Ovary (tissue), 9 donors: ENCODE results near the gene STN1. TPM values are rescaled to one million over a fixed set of nuclear protein-coding genes. Genes with fewer than 3 reads are reported as not detected.

Source experiments
- DNase-seq, 5 donors: peaks; one replicate each; pipeline ENCODE4 v3.0.0-alpha.2; 2019 to 2020
- H3K27ac ChIP-seq, 2 donors: fragments of 200-600 bp; one replicate each; pipeline versions ENCODE4 v1.5.1 to v1.8.0; 2019 to 2022
- H3K27me3 ChIP-seq: fragments of 200-600 bp; one replicate; pipeline ENCODE4 v1.8.0; 2022
- H3K36me3 ChIP-seq: fragments of 200-600 bp; sonication (generic); one replicate; pipeline ENCODE4 v1.5.1; 2019
- H3K4me1 ChIP-seq: one replicate; pipeline ENCODE4 v1.8.1; 2013; ENCODE audit warnings: mild to moderate bottlenecking, moderate library complexity; ENCODE audit not compliant: insufficient read depth
- H3K4me3 ChIP-seq: fragments of 200-600 bp; sonication (generic); one replicate; pipeline ENCODE4 v1.5.1; 2017
- H3K9me3 ChIP-seq, 2 donors: fragments of 200-600 bp in 1 of 2; sonication (generic) in 1 of 2; one replicate each; pipeline versions ENCODE4 v1.5.1 to v1.8.1; 2013 to 2019; ENCODE audit warnings: mild to moderate bottlenecking in 1 of 2, moderate library complexity in 1 of 2
- EP300 ChIP-seq: sonication (generic); formaldehyde crosslinking; IDR thresholded peaks from one replicate; pipeline ENCODE4 v1.6.1; 2017; ENCODE audit warnings: antibody characterized with exemption
- POLR2A ChIP-seq: fragments of 450-650 bp; IDR thresholded peaks from one replicate; pipeline ENCODE4 v1.6.1; 2017; ENCODE audit warnings: antibody characterized with exemption, mild to moderate bottlenecking, moderate library complexity
- WGBS, 3 donors: extraction: QIAGEN DNeasy Blood & Tissue Kit in 1 of 3; methylation state at CpG; one replicate each; pipeline versions ENCODE4 v1.1.5 to v1.1.7; 2013 to 2017; 5-methylcytosine and 5-hydroxymethylcytosine counted together
- intact Hi-C, 4 donors: fragments of 100-400 bp; cut with DNase I; formaldehyde crosslinking; loops; one replicate each; pipeline versions ENCODE4 v1.11.0 to v1.15.1; 2022 to 2023
- polyA plus RNA-seq, 2 donors: library from polyadenylated mRNA; stranded (reverse); fragments of 200-250 nt in 1 of 2; fragments of 350-450 nt in 1 of 2; fragmentation: Illumina TruSeq in 1 of 2; extraction: RNeasy Lipid Tissue Mini Kit (QIAGEN cat#74804) in 1 of 2; gene quantifications; one replicate each; pipeline ENCODE4 v1.2.3, GENCODE V29; 2013 to 2014
- total RNA-seq, 7 donors: library from RNA; depleted of rRNA in 2 of 7; stranded (reverse); fragments of >200 nt in 2 of 7; fragmentation: NEBNext Ultra II Directional in 3 of 7; extraction: Animal tissue kit (Norgen Biotek cat#: 25700) in 3 of 7; gene quantifications; one replicate each; pipeline versions ENCODE4 v1.1.0 to v1.2.4, GENCODE V29; 2016 to 2023
- TF ChIP-seq, protein P1 (sequence below), 3 donors: fragments of 450-650 bp in 2 of 3; fragments of 200-600 bp in 1 of 3; IDR thresholded peaks; one replicate each; pipeline versions ENCODE4 v1.5.1 to v1.8.0; 2016 to 2022; ENCODE audit warnings: antibody characterized with exemption in 3 of 3, mild to moderate bottlenecking in 1 of 3
- donor health status: DM: no; HTN: no; CAD: no; lungs with moderate emphysema.
- donor health status: DM: no; HTN: no; CAD: no.
- donor health status: Bipolar disorder and iron deficiency.
- donor health status: DM: yes; HTN: yes; CAD: no.
- donor health status: DM: no; HTN: no; CAD: no.
- donor health status: DM: yes; HTN: yes; CAD: no.

The STN1 gene
- total and polyA plus RNA-seq, 9 donors: 13.4 to 28.2 (median 18.4) TPM

GRCh38 chr10:103949728-103950127 is 31.7 kb upstream of the STN1 start:
- no peaks in the 10 kb centered on the region for H3K36me3 ChIP-seq
- TF ChIP-seq EP300 (no peak), POLR2A (no peak)
- TF ChIP-seq, protein P1, sequence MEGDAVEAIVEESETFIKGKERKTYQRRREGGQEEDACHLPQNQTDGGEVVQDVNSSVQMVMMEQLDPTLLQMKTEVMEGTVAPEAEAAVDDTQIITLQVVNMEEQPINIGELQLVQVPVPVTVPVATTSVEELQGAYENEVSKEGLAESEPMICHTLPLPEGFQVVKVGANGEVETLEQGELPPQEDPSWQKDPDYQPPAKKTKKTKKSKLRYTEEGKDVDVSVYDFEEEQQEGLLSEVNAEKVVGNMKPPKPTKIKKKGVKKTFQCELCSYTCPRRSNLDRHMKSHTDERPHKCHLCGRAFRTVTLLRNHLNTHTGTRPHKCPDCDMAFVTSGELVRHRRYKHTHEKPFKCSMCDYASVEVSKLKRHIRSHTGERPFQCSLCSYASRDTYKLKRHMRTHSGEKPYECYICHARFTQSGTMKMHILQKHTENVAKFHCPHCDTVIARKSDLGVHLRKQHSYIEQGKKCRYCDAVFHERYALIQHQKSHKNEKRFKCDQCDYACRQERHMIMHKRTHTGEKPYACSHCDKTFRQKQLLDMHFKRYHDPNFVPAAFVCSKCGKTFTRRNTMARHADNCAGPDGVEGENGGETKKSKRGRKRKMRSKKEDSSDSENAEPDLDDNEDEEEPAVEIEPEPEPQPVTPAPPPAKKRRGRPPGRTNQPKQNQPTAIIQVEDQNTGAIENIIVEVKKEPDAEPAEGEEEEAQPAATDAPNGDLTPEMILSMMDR (IDR thresholded peaks at IDR 0.05): no peak
- 79 to 82% (median 81%) methylated on average over 4 of the region's 4 CpGs for WGBS, 3 donors
- H3K27me3 ChIP-seq: no peaks in the 10 kb centered on the region
- intact Hi-C loops: no loop called here
- no peak overlapping the region for H3K4me3 ChIP-seq
- no peaks in the 10 kb centered on the region for H3K9me3 ChIP-seq
- H3K4me1 ChIP-seq: no peaks in the 10 kb centered on the region
- no peak for DNase-seq
- H3K27ac ChIP-seq: no peak overlapping the region

DNA sequence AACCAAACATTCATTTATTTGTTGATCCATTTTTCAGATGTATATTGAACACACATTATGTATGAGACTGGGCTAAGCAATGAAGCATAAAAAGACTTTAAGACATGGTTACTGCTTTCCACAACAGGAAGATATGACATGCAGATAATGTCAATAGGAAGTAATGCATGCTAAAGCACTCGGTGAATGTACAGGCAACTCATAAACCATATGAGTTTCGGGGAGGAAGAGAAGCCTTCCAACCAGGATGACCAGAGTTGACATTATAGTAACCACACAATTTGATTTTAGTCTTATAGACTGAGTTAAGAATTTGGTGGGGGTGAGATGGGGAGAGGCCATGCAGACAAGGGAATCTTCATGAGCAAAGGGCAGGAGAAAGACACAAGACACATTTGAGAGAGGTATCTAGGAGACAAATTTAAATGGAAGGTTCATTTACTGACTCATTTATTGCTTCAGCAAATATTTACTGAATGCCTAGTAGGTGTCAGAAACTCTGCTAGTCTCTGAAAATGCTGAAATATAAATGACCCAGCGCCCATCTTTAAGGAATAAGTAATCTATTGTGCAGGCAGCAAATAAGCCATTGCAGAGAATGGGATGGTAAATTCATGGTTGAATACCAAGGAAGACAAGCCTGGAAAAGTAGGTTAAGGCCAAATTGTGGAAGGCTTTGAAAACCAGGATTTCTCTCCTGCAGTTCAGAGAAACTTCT is 30.0 kb upstream of the STN1 start:
- 95 to 97% (median 95%) methylated on average over 3 of the region's 3 CpGs for WGBS, 3 donors
- DNase-seq: no peak
- Histone ChIP-seq H3K4me3 (no peak overlapping the region), H3K27me3 (no peaks in the 10 kb centered on the region), H3K4me1 (no peaks in the 10 kb centered on the region), H3K9me3 (no peaks in the 10 kb centered on the region), H3K27ac (no peak overlapping the region), H3K36me3 (no peaks in the 10 kb centered on the region)
- intact Hi-C loops: no loop called here
- TF ChIP-seq POLR2A (no peak), EP300 (no peak)
- TF ChIP-seq, protein P1 (IDR thresholded peaks at IDR 0.05): no peak

GRCh38 chr10:103942866-103943265 is 24.9 kb upstream of the STN1 start:
- no peaks in the 10 kb centered on the region for H3K27me3 ChIP-seq
- WGBS, 3 donors: 55 to 62% (median 60%) methylated on average over 2 of the region's 2 CpGs
- no peaks in the 10 kb centered on the region for H3K36me3 ChIP-seq
- no peak overlapping the region for H3K27ac ChIP-seq
- no peak for DNase-seq
- H3K9me3 ChIP-seq: no peaks in the 10 kb centered on the region
- H3K4me1 ChIP-seq: no peaks in the 10 kb centered on the region
- TF ChIP-seq EP300 (no peak), POLR2A (no peak)
- TF ChIP-seq, protein P1 (IDR thresholded peaks at IDR 0.05): no peak
- no peak overlapping the region for H3K4me3 ChIP-seq
- intact Hi-C loops: no loop called here

- TF ChIP-seq EP300: no peak
- TF ChIP-seq POLR2A: no peak
- TF ChIP-seq, protein P1 (IDR thresholded peaks at IDR 0.05): no peak
- H3K4me3 ChIP-seq: no peak overlapping the region
- no peaks in the 10 kb centered on the region for H3K36me3 ChIP-seq
- WGBS, 3 donors: 69 to 86% (median 72%) methylated on average over 2 of the region's 2 CpGs
- intact Hi-C loops: no loop called here
- H3K27ac ChIP-seq: no peak overlapping the region
- DNase-seq: no peak
- H3K9me3 ChIP-seq: no peaks in the 10 kb centered on the region
- no peaks in the 10 kb centered on the region for H3K4me1 ChIP-seq
- H3K27me3 ChIP-seq: no peaks in the 10 kb centered on the region
Observed at GRCh38 chr10:103941801-103942200, 23.8 kb upstream of the STN1 start.
